SU-DHL-6 (cell line): ENCODE measurements around the gene DNAJB8.

Experiments
- H2AFZ ChIP-seq: fragments of 200-600 bp; sonication (generic); 2 replicates; pipeline ENCODE4 v1.6.1; 2014; ENCODE audit warnings: low read depth, mild to moderate bottlenecking, moderate library complexity, mixed read lengths, antibody characterized with exemption, low read length; ENCODE audit not compliant: severe bottlenecking
- H3F3A ChIP-seq: fragments of 200-600 bp; shearing (Covaris generic); 2 replicates; pipeline ENCODE4 v1.6.0; 2016; ENCODE audit warnings: antibody characterized with exemption, mild to moderate bottlenecking; ENCODE audit not compliant: insufficient read depth
- H3K27ac ChIP-seq: fragments of 200-600 bp; sonication (generic); 2 replicates; pipeline ENCODE4 v1.5.1; 2016; ENCODE audit warnings: low read depth, mild to moderate bottlenecking, low read length, moderate library complexity, mixed read lengths
- H3K27me3 ChIP-seq: fragments of 200-600 bp; sonication (generic), shearing (Covaris generic); 2 replicates; pipeline ENCODE4 v1.6.0; 2014; ENCODE audit warnings: mild to moderate bottlenecking, low read length
- H3K36me3 ChIP-seq: fragments of 200-600 bp; sonication (generic); 2 replicates; pipeline ENCODE4 v1.6.1; 2014; ENCODE audit warnings: mild to moderate bottlenecking, low read length, mixed read lengths
- H3K4me2 ChIP-seq: fragments of 300-600, 200-600 bp; shearing (Covaris generic), sonication (generic); 2 replicates; pipeline ENCODE4 v1.6.0; 2014; ENCODE audit warnings: low read length, low read depth, mild to moderate bottlenecking; ENCODE audit not compliant: poor library complexity, severe bottlenecking
- H3K4me3 ChIP-seq: fragments of 200-600 bp; sonication (generic); 2 replicates; pipeline ENCODE4 v1.5.1; 2014; ENCODE audit warnings: antibody characterized with exemption, low read length, mild to moderate bottlenecking, mixed read lengths; ENCODE audit not compliant: insufficient read depth, poor library complexity, severe bottlenecking
- H3K79me2 ChIP-seq: fragments of 200-600 bp; sonication (generic); 2 replicates; pipeline ENCODE4 v1.6.1; 2014; ENCODE audit warnings: mild to moderate bottlenecking, low read length, moderate library complexity; ENCODE audit not compliant: insufficient read depth
- H3K9ac ChIP-seq: fragments of 200-600 bp; sonication (generic); 2 replicates; pipeline ENCODE4 v1.7.0; 2014; ENCODE audit warnings: mild to moderate bottlenecking, low read length
- H3K9me2 ChIP-seq: fragments of 200-600 bp; sonication (generic); replicated peaks from 2 replicates; pipeline ENCODE4 v1.6.1; 2014; ENCODE audit warnings: low read length; ENCODE audit not compliant: insufficient read depth
- H3K9me3 ChIP-seq: fragments of 200-600 bp; sonication (generic); 2 replicates; pipeline ENCODE4 v1.6.1; 2014; ENCODE audit warnings: low read length, mixed read lengths; ENCODE audit not compliant: insufficient read depth
- H4K20me1 ChIP-seq: fragments of 200-600 bp; sonication (generic); 2 replicates; pipeline ENCODE4 v1.6.1; 2014; ENCODE audit warnings: low read depth, mild to moderate bottlenecking, antibody characterized with exemption, low read length, moderate library complexity, mixed read lengths
- CTCF ChIP-seq: fragments of 200-600 bp; sonication (generic); IDR thresholded peaks from one replicate; pipeline ENCODE4 v1.5.1; 2017; ENCODE audit warnings: antibody characterized with exemption, mild to moderate bottlenecking, low read length, moderate library complexity; ENCODE audit not compliant: insufficient read depth, poor library complexity, severe bottlenecking
- EZH2phosphoT487 ChIP-seq: fragments of 200-600 bp; sonication (generic), shearing (Covaris generic); conservative IDR thresholded peaks from 2 replicates; pipeline ENCODE4 v1.6.1; 2018; ENCODE audit warnings: mild to moderate bottlenecking, antibody characterized with exemption, low read length, moderate library complexity, mixed read lengths

The DNAJB8 gene

DNA sequence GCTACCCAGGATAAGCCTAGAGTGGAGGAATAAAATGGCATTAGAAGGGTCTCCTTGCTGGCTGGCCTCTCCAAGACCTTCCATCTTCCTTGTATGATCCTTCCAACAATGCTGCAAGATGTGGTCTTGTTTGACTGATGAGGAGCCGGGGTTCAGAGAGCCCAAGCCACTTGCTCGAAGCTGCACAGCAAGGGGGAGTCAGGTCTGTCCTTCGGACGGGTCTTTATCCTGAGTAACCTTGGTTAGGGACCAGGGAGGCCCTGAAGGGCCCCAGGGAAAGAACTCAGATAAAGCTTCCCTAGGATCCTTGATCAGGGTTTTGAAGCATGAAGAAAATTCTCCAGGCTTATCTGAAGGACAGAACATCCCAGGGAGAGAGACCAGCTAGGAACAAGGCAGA, 7.0 kb upstream of the DNAJB8 start:
- H3K79me2 ChIP-seq: no peaks in the 10 kb centered on the region
- no peaks in the 10 kb centered on the region for H3K9me3 ChIP-seq
- TF ChIP-seq EZH2phosphoT487: no peak
- H3K27ac ChIP-seq: no peak overlapping the region
- H3K9me2 ChIP-seq: no peaks in the 10 kb centered on the region
- no peak overlapping the region for H2AFZ ChIP-seq
- no peaks in the 10 kb centered on the region for H4K20me1 ChIP-seq
- H3K4me3 ChIP-seq: no peak overlapping the region
- H3F3A ChIP-seq: no peaks in the 10 kb centered on the region
- H3K36me3 ChIP-seq: no peaks in the 10 kb centered on the region
- H3K9ac ChIP-seq: no peak overlapping the region
- H3K27me3 ChIP-seq: no peaks in the 10 kb centered on the region
- no peak overlapping the region for H3K4me2 ChIP-seq

- no peaks in the 10 kb centered on the region for H3K79me2 ChIP-seq
- no peak overlapping the region for H3K9ac ChIP-seq
- no peaks in the 10 kb centered on the region for H3F3A ChIP-seq
- H3K9me2 ChIP-seq: no peaks in the 10 kb centered on the region
- no peak overlapping the region for H3K27ac ChIP-seq
- H4K20me1 ChIP-seq: no peaks in the 10 kb centered on the region
- no peaks in the 10 kb centered on the region for H3K36me3 ChIP-seq
- no peak for TF ChIP-seq CTCF
- TF ChIP-seq EZH2phosphoT487: no peak
- no peak overlapping the region for H2AFZ ChIP-seq
- no peak overlapping the region for H3K4me3 ChIP-seq
- no peaks in the 10 kb centered on the region for H3K9me3 ChIP-seq
- H3K27me3 ChIP-seq: no peaks in the 10 kb centered on the region
- H3K4me2 ChIP-seq: no peak overlapping the region
Measured at GRCh38 chr3:128473180-128473519, 6.5 kb upstream of the DNAJB8 start.

- no peaks in the 10 kb centered on the region for H3K9me3 ChIP-seq
- no peaks in the 10 kb centered on the region for H3F3A ChIP-seq
- H2AFZ ChIP-seq: no peak overlapping the region
- no peak overlapping the region for H3K4me3 ChIP-seq
- H3K27me3 ChIP-seq: no peaks in the 10 kb centered on the region
- no peak overlapping the region for H3K9ac ChIP-seq
- no peaks in the 10 kb centered on the region for H3K36me3 ChIP-seq
- no peaks in the 10 kb centered on the region for H4K20me1 ChIP-seq
- no peaks in the 10 kb centered on the region for H3K9me2 ChIP-seq
- no peaks in the 10 kb centered on the region for H3K79me2 ChIP-seq
- TF ChIP-seq EZH2phosphoT487: no peak
- TF ChIP-seq CTCF: no peak
- no peak overlapping the region for H3K27ac ChIP-seq
- no peak overlapping the region for H3K4me2 ChIP-seq
Measured at GRCh38 chr3:128472449-128473179, 5.9 kb upstream of the DNAJB8 start.

- no peaks in the 10 kb centered on the region for H3K9me2 ChIP-seq
- H3K27ac ChIP-seq: no peak overlapping the region
- H3K79me2 ChIP-seq: no peaks in the 10 kb centered on the region
- H3K36me3 ChIP-seq: no peaks in the 10 kb centered on the region
- no peak overlapping the region for H2AFZ ChIP-seq
- TF ChIP-seq CTCF (no peak), EZH2phosphoT487 (no peak)
- no peaks in the 10 kb centered on the region for H4K20me1 ChIP-seq
- H3K9ac ChIP-seq: no peak overlapping the region
- no peaks in the 10 kb centered on the region for H3K9me3 ChIP-seq
- no peaks in the 10 kb centered on the region for H3F3A ChIP-seq
- no peaks in the 10 kb centered on the region for H3K27me3 ChIP-seq
- H3K4me3 ChIP-seq: no peak overlapping the region
- H3K4me2 ChIP-seq: no peak overlapping the region
Measured at GRCh38 chr3:128471720-128472119, 5.0 kb upstream of the DNAJB8 start.
